SK-N-MC (cell line): ENCODE measurements around the gene SNX9.
"Not testable (repeated sequence)": the region's sequence is repeated elsewhere in the genome, so short reads cannot be mapped to it uniquely, and the experiment has no call there.

Experiments
- DNase-seq: peaks from one replicate; pipeline ENCODE4 v3.0.0-alpha.2; 2011; ENCODE audit warnings: low read depth, low spot score
- H3K27ac ChIP-seq: fragments of 200-600 bp; sonication (generic); 2 replicates; pipeline ENCODE4 v1.5.1; 2016; ENCODE audit warnings: mixed run types
- H3K36me3 ChIP-seq: fragments of 200-600 bp; sonication (generic); 2 replicates; pipeline ENCODE4 v1.6.1; 2017; ENCODE audit warnings: antibody characterized with exemption, low read length, mixed read lengths; ENCODE audit not compliant: insufficient read depth
- H3K4me3 ChIP-seq: fragments of 200-600 bp; sonication (generic); 2 replicates; pipeline ENCODE4 v1.5.1; 2016
- H3K9ac ChIP-seq: fragments of 200-600 bp; sonication (generic); 2 replicates; pipeline ENCODE4 v1.8.0; 2017; ENCODE audit warnings: mixed run types, mixed read lengths; ENCODE audit not compliant: insufficient read length
- H3K9me3 ChIP-seq: fragments of 200-600 bp; sonication (generic); 2 replicates; pipeline ENCODE4 v1.6.1; 2017; ENCODE audit warnings: low read depth, mild to moderate bottlenecking, antibody characterized with exemption, low read length, moderate library complexity, mixed read lengths
- EZH2 ChIP-seq: fragments of 200-600 bp; sonication (generic); IDR thresholded peaks from one replicate; pipeline ENCODE4 v1.6.1; 2017; ENCODE audit warnings: antibody characterized with exemption
- FOXP2 ChIP-seq: optimal IDR thresholded peaks from 2 replicates; pipeline ENCODE3; 2011; ENCODE audit warnings: mild to moderate bottlenecking, moderate library complexity; ENCODE audit not compliant: insufficient read depth; ENCODE audit errors: extremely low read length, control extremely low read depth
- POLR2AphosphoS5 ChIP-seq: IDR thresholded peaks from 2 replicates; pipeline ENCODE4 v1.6.1; 2012; ENCODE audit warnings: mild to moderate bottlenecking, low read depth, low read length, borderline replicate concordance

Gene SNX9

DNA sequence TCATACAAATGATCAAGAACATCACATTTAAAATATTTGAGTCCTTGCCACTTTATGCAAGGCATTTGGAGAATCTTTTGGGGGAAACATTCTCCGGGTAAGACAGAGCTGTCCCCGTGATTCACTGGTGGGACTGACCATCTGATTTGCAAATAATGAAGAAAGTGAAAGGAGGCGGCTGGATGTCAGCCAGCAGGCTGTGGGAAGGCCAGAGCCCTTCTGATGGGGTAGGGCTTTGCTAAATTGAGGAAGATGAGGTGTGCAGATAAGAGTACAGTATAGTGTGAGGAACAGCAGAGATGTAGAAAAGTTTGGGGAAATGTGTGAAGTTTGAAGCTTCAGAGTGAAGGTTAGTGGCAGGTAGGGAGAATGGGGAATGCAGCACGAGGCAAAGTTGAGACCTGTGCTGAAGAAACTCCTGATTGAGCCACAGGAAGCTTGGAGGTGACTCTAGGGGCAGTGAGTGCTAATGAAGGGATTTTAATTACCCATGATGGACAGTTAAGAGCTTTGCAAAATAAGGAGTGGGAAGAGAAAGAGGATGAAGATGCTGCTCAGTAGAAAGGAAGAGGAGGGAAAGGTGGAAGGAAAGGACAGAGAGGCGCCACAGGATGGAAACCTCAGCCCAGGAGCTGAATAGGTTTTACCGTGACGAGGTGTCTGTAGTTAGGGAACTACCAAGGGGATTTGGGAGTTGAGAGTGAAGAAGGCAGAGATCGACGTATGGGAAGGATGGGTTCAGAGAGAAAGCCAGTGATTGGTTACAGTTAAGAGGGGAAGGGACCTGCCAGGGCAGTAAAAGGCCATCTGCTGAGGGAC lies 68.7 kb downstream of the SNX9 start:
- Histone ChIP-seq H3K9ac (no peak overlapping the region), H3K4me3 (no peak overlapping the region), H3K9me3 (no peaks in the 10 kb centered on the region), H3K27ac (no peak overlapping the region), H3K36me3 (peaks cover 18% of the 10 kb centered on the region)
- no peak for TF ChIP-seq POLR2AphosphoS5
- no peak for TF ChIP-seq FOXP2
- no peak for TF ChIP-seq EZH2
- DNase-seq: no peak

DNA sequence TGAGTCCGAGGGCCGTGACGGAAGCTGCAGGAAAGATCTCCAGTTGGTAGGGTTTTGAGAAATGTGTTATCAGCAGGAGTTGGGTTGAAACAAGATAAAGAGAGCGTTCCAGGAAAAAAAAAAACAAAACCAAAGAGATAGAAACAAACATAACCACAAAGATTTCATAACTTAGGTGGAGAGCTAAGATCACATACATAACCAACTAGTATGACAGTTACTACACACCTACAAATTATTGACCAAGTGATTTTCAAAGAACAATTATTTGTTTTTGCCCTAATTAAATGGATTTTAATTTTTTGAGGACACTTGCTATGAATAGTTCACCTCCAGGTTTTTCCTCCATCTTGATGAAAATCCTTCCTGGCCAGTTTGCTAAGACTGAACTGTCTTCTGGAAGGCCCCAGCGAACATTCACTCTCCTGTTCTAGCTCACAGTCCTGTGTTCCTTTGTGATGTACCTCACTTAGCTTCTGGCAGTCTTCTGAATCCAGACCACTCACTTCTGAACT lies 69.4 kb downstream of the SNX9 start:
- TF ChIP-seq FOXP2 (no peak), POLR2AphosphoS5 (no peak), EZH2 (no peak)
- Histone ChIP-seq H3K27ac (no peak overlapping the region), H3K9me3 (no peaks in the 10 kb centered on the region), H3K36me3 (peaks cover 16% of the 10 kb centered on the region), H3K9ac (no peak overlapping the region), H3K4me3 (no peak overlapping the region)
- no peak for DNase-seq

DNA sequence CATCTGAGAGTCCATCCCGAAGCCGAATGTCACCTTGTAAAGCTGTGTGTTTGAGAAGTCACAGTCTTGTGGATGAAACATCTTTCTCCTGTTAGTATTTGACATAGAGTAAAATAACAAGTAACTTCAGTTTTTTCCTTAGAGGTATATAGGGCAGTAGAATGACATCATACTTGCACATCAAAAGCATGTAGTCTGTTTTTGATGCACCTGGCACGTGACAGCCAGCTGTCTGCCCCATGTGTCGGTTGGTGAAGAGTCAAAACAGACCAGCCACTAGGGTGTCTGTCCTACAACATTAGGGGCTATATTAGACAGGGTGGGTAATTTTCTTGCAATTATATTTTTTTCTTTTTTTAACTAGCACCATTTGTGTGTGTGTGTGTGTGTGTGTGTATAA lies 70.2 kb downstream of the SNX9 start:
- H3K9ac ChIP-seq: no peak overlapping the region
- H3K9me3 ChIP-seq: no peaks in the 10 kb centered on the region
- no peak overlapping the region for H3K27ac ChIP-seq
- peaks cover 12% of the 10 kb centered on the region for H3K36me3 ChIP-seq
- no peak for DNase-seq
- TF ChIP-seq POLR2AphosphoS5: no peak
- TF ChIP-seq FOXP2: no peak
- TF ChIP-seq EZH2: no peak
- H3K4me3 ChIP-seq: no peak overlapping the region

DNA sequence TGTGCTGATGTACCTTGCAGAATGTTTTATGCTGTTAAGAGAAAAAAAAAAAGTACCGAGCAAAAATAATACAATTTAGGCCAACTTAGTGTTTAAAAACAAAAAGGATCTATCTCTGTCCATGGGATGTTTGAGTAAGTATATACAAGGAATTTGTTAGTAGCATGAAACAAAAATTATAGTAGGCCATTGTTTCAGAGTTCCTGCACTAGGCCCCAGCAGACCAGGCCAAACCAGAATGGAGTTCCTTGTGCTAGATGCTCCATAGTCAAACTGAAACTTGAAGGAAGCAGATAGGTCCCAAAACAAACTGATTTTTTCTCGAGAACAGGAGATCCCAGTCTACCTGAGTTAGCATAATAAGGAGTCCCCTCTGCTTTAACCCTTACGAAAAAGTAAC lies 72.5 kb downstream of the SNX9 start:
- H3K9me3 ChIP-seq: no peaks in the 10 kb centered on the region
- no peak for TF ChIP-seq POLR2AphosphoS5
- TF ChIP-seq FOXP2: no peak
- no peak for TF ChIP-seq EZH2

GRCh38 chr6:157896932-157897331 lies 73.9 kb downstream of the SNX9 start:
- peaks cover 13% of the 10 kb centered on the region; the same call in 1 of the 2 replicates for H3K36me3 ChIP-seq
- TF ChIP-seq EZH2 (no peak), POLR2AphosphoS5 (no peak), FOXP2 (no peak)
- DNase-seq: no peak

More for the DNA sequence above, 72.5 kb downstream of the SNX9 start:
- Histone ChIP-seq H3K27ac (no peak overlapping the region), H3K9ac (no peak overlapping the region), H3K36me3 (peaks cover 8% of the 10 kb centered on the region; the same call in 1 of the 2 replicates), H3K4me3 (no peak overlapping the region)
- DNase-seq: no peak

DNA sequence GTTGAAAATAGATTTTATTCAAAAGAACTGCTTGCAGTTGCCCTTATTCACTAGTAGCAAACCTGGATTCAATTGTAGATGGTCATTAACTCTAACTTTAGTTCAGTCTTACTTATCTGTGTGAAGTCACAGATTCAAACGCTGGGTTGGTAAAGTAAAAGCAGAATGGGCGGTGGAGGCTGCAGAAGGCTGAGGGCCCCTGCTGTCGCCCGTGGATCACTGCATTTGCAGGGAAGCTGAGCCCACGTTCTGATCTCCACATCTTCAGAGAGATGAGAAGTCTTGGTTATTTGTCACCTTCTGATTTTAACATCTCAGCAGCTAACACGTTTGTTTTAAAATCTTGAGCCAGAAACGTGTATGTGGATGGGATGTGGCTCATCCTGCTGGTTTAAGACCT lies 75.1 kb downstream of the SNX9 start:
- TF ChIP-seq FOXP2 (no peak), EZH2 (no peak), POLR2AphosphoS5 (no peak)
- no peak overlapping the region for H3K9ac ChIP-seq

More at GRCh38 chr6:157896932-157897331, 73.9 kb downstream of the SNX9 start:
- H3K4me3 ChIP-seq: no peak overlapping the region
- H3K27ac ChIP-seq: no peak overlapping the region
- no peak overlapping the region for H3K9ac ChIP-seq
- no peaks in the 10 kb centered on the region for H3K9me3 ChIP-seq

GRCh38 chr6:157898640-157899039 lies 75.6 kb downstream of the SNX9 start:
- Histone ChIP-seq H3K36me3 (peaks cover 25% of the 10 kb centered on the region; the same call in 1 of the 2 replicates), H3K9me3 (no peaks in the 10 kb centered on the region), H3K9ac (no peak overlapping the region), H3K4me3 (no peak overlapping the region), H3K27ac (no peak overlapping the region)
- DNase-seq: no peak
- no peak for TF ChIP-seq EZH2

More for the DNA sequence above, 75.1 kb downstream of the SNX9 start:
- Histone ChIP-seq H3K4me3 (no peak overlapping the region), H3K36me3 (peaks cover 25% of the 10 kb centered on the region; the same call in 1 of the 2 replicates), H3K9me3 (no peaks in the 10 kb centered on the region), H3K27ac (no peak overlapping the region)
- no peak for DNase-seq

GRCh38 chr6:157900262-157900661 lies 77.2 kb downstream of the SNX9 start:
- H3K36me3 ChIP-seq: peaks cover 30% of the 10 kb centered on the region; the same call in 1 of the 2 replicates
- not testable (repeated sequence) for H3K27ac ChIP-seq, H3K9ac ChIP-seq, H3K9me3 ChIP-seq, DNase-seq, H3K4me3 ChIP-seq

- H3K9me3 ChIP-seq, H3K27ac ChIP-seq, DNase-seq, H3K4me3 ChIP-seq, H3K9ac ChIP-seq: not testable (repeated sequence)
- peaks cover 35% of the 10 kb centered on the region for H3K36me3 ChIP-seq
Measured at GRCh38 chr6:157900751-157901150, 77.7 kb downstream of the SNX9 start.
